ENCODE results near the gene NACAD.
"Not testable (repeated sequence)": the region's sequence is repeated elsewhere in the genome, so short reads cannot be mapped to it uniquely, and the experiment has no call there.

The NACAD gene

DNA sequence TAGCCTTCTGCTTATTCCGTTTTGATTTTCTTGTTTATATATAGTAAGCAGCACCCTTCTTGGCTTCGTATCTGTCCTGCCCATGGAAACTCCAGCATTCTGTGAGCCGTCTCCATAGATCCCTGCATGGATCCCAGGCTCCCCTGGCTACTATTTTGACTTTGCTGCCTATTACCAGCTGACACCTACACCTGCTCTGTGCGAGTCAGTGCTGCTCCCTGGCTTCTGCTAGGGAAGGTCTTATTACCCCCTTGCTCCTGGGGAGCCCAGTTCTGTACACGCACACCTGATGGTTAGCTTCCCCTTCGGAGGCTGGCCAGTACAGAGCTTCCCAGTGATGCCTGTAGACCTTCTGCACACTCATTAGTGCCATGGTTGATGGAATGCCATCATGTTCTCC is 35.4 kb downstream of the NACAD start:
- DNase-seq = no peak

DNA sequence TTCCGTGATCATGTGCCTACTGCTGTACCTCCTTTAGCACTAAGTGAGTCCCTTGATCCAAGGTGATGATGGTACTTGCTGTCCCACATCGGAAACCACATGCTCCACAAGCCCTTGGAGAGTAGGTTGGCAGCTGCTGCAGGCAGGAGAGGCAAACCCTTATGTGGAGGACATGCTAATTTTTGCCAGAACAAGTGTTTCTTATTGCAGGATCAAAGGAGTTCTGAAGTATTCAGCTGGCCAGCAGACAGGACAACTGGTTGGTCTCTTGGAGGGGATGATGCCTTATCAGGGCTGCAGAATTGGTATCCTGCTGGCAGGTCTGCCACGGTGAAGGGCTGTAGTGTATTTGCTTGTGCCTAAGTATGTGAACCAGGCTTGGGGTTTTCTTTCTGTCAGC is 36.8 kb downstream of the NACAD start:
- DNase-seq = no peak

DNA sequence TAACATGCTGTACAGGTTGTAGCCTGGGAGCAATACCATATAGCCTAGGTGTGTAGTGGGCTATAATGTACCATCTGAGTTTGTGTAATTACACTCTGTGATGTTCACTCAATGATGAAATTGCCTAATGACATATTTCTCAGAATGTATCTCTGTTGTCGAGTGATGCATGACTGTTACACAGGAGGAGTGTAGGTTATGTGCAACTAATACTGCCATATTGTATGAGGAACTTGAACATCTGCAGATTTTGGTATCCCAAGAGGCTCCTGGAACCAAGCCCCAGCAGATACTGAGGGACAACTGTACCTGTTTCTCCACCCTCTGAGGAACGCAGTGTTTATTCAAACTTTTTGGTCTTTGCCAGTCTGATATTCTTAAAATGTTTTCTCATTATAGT is 38.6 kb downstream of the NACAD start:
- no peak for DNase-seq

DNA sequence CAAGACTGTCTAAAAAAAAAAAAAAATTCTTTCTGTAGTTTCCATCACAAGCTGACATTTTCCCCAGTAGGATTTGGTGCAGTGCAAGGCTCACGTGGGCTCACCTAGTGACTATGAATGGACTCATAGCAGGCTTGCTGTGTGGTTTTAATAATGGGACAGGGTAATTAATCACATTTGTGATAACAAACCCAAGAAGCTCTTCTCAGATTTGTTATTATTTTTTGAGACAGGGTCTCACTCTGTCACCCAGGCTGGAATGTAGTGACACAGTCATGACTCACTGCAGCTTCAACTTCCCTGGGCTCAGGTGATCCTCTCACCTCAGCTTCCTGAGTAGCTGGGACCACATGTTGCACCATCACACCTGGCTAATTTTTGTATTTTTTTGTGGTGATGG is 40.0 kb downstream of the NACAD start:
- no peak for DNase-seq

DNA sequence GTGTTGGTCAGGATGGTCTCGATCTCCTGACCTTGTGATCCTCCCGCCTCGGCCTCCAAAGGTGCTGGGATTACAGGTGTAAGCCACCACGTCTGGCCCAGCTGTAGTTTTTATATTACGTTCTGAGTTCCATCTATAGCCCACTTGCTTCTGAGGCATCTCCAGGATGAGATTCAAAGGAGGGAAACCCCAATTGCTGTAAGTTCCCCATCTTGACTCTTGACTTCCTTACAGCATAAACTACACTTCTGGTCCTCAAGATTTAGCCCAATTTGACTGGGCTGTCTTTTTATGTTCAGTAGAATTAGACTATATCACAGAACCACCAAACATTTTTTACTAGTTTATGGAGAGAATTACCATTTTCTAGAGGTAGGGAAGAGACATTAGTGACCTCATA is 44.4 kb downstream of the NACAD start:
- DNase-seq = no peak

DNA sequence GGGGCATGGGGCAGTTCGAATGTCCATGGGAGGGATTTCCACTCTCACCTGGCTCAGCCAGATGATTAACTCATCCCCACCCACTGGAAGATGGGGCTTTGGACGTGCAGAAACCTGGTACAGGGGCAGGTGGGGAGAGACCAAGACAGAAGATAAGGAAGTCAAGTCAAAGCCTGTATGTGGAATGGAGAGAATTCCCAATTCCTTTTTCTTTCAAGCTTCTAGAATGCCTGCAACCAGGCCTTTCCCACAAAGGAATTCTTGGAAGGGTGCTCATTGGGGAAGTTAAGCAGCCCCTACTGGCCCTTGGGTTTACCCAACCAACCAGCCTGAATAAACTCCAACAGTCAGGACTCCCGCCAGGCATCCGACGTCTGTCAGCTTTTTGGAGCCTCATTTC is 49.7 kb downstream of the NACAD start:
- DNase-seq = no peak

DNA sequence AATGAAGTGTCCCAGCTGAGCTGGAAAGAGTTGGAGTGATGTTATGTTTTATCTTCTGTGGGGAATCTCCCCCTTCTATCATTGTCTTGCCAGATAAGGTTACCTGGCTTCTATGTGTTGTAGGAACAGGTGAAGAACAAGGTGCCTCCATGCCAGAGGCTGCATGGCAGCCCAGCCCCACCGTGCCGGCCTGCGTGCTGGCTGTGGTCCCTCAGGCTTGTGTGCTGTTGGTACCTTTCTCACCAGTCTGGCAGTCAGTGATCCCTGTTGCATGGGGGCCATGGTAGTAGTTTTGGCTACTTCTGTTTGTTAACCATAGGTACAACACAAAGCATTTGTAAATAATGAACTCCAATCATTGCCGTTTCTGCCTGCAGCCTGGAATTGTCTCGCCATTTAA is 50.9 kb downstream of the NACAD start:
- no peak for DNase-seq

DNA sequence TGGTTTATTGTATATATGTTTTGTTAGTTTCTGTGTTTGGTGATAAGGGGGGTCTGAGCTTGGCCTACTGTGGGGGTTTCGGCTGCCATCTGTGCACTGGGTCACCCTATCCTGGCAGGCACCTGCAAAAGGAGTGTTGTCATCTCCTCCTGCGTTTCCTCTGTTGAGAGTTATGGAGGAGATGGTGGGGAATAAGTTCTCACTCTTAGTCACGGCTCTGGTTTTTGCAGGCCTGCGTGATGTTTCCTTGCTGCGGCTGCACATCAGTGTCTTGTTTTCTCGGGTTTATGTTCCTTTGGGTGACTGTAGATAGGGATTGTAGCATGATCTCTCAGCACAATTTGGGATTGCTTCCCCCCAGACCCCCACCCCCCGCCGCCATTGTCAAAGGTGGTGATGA is 52.0 kb downstream of the NACAD start:
- DNase-seq = no peak

DNA sequence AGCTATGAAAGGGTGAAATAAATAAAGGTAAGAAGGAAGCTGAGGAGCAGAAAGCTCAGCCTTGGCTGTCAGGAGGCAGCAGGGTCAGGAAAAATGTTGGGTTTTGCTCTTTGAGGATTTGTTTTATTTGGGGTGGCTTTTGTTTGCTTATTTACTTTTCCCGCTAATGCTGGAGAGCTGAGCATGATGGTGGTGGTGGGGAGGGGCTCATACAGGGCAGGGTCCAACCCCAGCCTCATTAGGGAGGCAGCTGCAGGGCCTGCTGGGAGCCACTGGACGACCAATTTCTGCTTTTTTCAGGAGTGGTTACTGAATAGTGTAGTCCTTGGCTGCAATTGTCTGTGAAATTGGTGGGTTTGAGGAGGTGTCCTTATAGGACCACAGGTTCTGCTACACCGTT is 52.5 kb downstream of the NACAD start:
- no peak for DNase-seq

DNA sequence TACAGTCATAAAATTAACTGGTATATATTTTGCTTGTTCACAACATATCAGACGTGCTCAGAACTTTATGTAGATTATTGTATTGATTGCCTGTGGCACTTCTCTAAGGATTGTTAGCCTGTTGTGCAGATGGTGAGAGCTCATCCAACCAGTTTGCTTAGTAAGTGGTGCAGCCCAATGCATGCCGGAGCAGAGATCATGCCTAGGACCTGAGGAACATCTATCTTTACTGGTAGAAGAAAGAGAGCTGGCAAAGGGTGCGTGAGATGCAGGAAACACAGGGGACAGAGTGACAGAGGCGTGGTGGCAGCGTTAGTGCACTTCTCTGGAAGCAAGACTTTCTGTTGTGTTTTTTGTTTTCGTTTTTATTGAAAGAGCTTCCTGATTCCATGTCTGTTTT is 52.9 kb downstream of the NACAD start:
- no peak for DNase-seq

DNA sequence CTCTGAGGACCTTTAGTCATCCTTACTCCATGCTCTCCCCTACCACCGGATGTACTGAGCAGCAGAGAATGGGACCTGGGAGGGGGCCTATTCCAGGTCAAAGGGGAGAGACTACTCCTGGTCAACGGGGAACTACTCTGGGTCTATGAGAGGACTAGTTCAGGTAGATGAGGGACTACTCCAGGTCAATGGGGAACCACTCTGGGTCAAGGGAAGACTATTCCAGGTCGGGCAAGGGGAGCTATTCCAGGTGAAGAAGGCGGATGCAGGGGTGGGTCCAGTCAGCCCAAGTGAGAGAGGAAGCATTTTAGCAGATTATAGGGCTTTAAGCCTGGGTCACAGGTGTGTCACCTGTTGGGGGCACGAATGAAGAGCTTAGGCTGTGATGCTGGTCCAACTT is 53.4 kb downstream of the NACAD start:
- no peak for DNase-seq

DNA sequence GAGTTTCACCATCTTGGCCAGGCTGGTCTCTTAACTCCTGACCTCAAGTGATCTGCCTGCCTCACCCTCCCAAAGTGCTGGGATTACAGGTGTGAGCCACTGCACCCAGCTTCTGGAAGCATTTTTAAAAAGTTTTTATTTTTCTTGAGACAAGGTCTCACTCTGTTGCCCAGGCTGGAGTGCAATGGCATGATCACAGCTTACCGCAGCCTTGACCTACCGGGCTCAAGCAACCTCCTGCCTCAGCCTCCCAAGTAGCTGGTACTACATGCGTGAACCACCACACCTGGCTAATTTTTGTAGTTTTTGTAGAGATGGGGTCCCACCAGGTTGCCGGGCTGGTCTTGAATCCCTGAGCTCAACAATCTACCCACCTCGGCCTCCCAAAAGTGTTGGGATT is 54.1 kb downstream of the NACAD start:
- DNase-seq = not testable (repeated sequence)

DNA sequence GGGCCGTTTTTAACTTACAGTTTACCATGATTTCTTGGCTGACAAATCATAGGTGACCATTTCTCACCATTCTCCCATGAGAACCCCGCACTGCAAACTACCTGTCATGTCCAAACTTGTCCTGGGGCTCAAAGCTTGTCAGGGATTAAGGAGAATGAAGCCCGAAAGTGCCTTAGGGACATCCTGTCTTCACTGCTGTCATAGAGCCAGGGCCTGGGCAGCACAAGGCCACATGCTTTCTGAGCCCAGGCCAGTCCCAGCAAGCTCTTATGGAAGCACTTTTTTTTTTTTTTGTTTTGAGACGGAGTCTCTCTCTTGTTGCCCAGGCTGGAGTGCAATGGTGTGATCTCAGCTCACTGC is 54.9 kb downstream of the NACAD start:
- DNase-seq = no peak

DNA sequence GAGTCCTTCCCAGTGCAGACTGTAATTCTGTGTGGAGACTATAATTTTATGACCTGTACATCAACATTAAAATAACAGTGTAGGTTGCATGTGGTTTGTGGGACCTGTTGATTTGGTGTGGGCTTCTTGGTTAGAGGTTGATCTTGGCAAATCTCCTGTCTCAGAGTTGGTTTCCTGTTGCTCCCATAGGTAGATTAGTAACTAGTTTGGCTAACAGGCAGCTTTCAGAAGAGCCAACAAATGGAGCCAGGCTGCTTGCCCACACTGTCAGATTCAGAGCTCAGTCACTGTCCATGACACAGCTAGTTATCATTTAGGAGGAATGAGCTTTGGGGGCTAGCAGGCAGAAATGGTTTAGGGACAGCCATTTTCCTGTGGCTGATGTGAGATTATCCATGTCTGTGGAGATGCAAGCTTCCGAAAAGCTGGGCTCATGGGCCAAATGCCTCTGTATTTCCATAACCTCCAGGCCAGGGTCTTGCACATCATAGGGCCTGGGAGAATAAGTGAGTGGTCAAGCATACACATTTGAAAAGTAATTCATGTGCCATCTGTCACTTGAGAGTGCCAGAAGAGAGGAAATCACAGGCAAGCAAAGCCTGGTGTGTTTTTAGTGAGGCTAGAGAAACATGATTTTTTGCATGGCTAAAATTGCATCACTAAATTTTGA is 55.4 kb downstream of the NACAD start:
- DNase-seq = no peak

DNA sequence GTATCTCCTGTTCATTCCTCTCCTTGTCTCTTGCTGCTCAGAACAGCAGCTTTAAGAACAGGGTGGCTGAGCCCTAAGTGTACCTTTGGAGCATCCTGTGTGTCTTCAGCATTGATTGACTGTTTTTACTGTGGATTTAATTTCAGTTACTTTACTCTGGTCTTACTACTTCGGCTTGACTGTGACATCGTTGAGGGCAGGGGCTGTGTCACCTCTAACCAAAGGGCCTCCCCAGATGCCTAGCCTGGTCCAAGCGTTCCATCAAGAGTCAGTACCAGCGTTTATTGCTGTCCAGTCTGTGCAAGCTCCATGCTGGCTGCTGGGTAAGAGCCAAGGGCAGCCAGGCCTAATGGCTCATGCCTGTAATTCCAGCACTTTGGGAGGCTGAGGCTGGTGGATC is 56.3 kb downstream of the NACAD start:
- no peak for DNase-seq

DNA sequence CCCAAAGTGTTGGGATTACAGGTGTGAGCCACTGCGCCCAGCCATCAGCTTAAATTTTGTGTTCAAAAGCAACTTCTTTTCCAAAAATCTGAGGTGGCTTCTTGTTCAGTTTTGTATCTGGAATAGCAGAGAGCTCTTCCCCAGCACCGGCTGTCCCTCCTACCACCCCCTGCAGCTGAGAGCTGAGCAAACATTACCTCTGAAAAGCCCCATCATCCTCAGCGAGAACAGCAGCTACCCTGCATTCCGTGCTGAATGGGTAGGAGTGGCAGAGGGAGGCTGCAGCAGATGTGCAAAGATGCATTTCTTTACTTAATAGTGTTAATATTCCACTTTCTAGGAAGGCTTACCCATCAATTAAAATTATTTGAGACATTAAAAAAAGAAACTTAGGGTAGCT is 56.9 kb downstream of the NACAD start:
- DNase-seq = no peak
